OCI-LY7 (cell line): ENCODE measurements around the gene ALG8. TPM values are rescaled to one million over a fixed set of nuclear protein-coding genes. Genes with fewer than 3 reads are reported as not detected.

Experiments used
- BruUV-seq: library from RNA; stranded (reverse); fragments of 400-500 nt; replicated peaks from 2 replicates; lab custom pipeline; 2021; lab: Mats Ljungman, UMichigan
- CTCF ChIA-PET: fragments of 300-600 bp; sonication (Branson Sonifier 250); formaldehyde crosslinking; loops from one replicate; lab custom pipeline; 2022; ENCODE audit warnings: antibody characterized with exemption; ENCODE audit not compliant: unreplicated experiment; lab: Charles Lee
- POLR2A ChIA-PET: fragments of 300-600 bp; sonication (Branson Sonifier 250); formaldehyde crosslinking; loops from one replicate; lab custom pipeline; 2022; ENCODE audit warnings: antibody characterized with exemption; lab: Charles Lee
- DNase-seq: peaks from one replicate; pipeline ENCODE4 v3.0.0-alpha.2; 2015; ENCODE audit warnings: low spot score
- H2AFZ ChIP-seq: fragments of 200-600 bp; sonication (generic), shearing (Covaris generic); 2 replicates; pipeline ENCODE4 v1.6.1; 2014; ENCODE audit warnings: mild to moderate bottlenecking, antibody characterized with exemption, low read length, moderate library complexity
- H3K27ac ChIP-seq: fragments of 200-600 bp; sonication (generic); 2 replicates; pipeline ENCODE4 v1.5.1; 2014; ENCODE audit warnings: mixed run types, low read depth, mild to moderate bottlenecking, moderate library complexity, low read length, inconsistent platforms; ENCODE audit not compliant: poor library complexity, severe bottlenecking
- H3K36me3 ChIP-seq: fragments of 200-600 bp; sonication (generic); 2 replicates; pipeline ENCODE4 v1.6.1; 2014; ENCODE audit warnings: mild to moderate bottlenecking, antibody characterized with exemption, low read length, moderate library complexity, mixed read lengths; ENCODE audit not compliant: insufficient read depth
- H3K4me1 ChIP-seq: fragments of 200-600 bp; sonication (generic); 2 replicates; pipeline ENCODE4 v1.5.1; 2014; ENCODE audit warnings: mild to moderate bottlenecking, low read length; ENCODE audit not compliant: insufficient read depth, poor library complexity, severe bottlenecking
- H3K4me2 ChIP-seq: fragments of 200-600 bp; sonication (generic); 2 replicates; pipeline ENCODE4 v1.6.1; 2014; ENCODE audit warnings: mild to moderate bottlenecking, low read length
- H3K4me3 ChIP-seq: fragments of 200-600 bp; sonication (generic); 2 replicates; pipeline ENCODE4 v1.5.1; 2014; ENCODE audit warnings: mild to moderate bottlenecking, low read depth, low read length; ENCODE audit not compliant: poor library complexity, severe bottlenecking
- H3K79me2 ChIP-seq: fragments of 200-600 bp; sonication (generic); 2 replicates; pipeline ENCODE4 v1.6.1; 2016; ENCODE audit warnings: low read depth, mild to moderate bottlenecking, low read length, moderate library complexity, mixed read lengths; ENCODE audit not compliant: insufficient read depth
- H3K9me2 ChIP-seq: fragments of 200-600 bp; sonication (generic); 2 replicates; pipeline ENCODE4 v1.6.1; 2016; ENCODE audit warnings: mild to moderate bottlenecking, low read length, mixed read lengths; ENCODE audit not compliant: insufficient read depth
- H3K9me3 ChIP-seq: fragments of 200-600 bp; sonication (generic); 2 replicates; pipeline ENCODE4 v1.6.1; 2014; ENCODE audit warnings: mild to moderate bottlenecking, mixed run types, low read length, mixed read lengths
- H4K20me1 ChIP-seq: fragments of 200-600 bp; sonication (generic); 2 replicates; pipeline ENCODE4 v1.6.1; 2014; ENCODE audit warnings: mild to moderate bottlenecking, antibody characterized with exemption, low read length, moderate library complexity, mixed read lengths; ENCODE audit not compliant: insufficient read depth
- CTCF ChIP-seq: fragments of 200-600 bp; sonication (generic); conservative IDR thresholded peaks from 2 replicates; pipeline ENCODE4 v1.5.1; 2014; ENCODE audit warnings: mild to moderate bottlenecking, antibody characterized with exemption, low read length, moderate library complexity, mixed read lengths
- EZH2phosphoT487 ChIP-seq: fragments of 200-600 bp; sonication (generic); IDR thresholded peaks from 2 replicates; pipeline ENCODE4 v1.6.1; 2018; ENCODE audit warnings: low read depth, borderline replicate concordance, mild to moderate bottlenecking, mixed run types, antibody characterized with exemption, low read length, moderate library complexity, mixed read lengths
- intact Hi-C: fragments of 100-400 bp; cut with micrococcal nuclease; formaldehyde crosslinking; loops from one replicate; pipeline ENCODE4 v1.10.0; 2022; ENCODE audit not compliant: unreplicated experiment
- total RNA-seq, 2 experiments: library from RNA; depleted of rRNA in 1 of 2; stranded (reverse); fragments of >200 nt in 1 of 2; shearing (Covaris generic) in 1 of 2; gene quantifications; 2 replicates each; pipeline ENCODE4 v1.2.3, GENCODE V29; 2014 to 2022

ALG8 gene
- total RNA-seq, 2 experiments from 2014 or later: 42.5 to 66.1 TPM

GRCh38 chr11:78171951-78172350 lies 32.5 kb upstream of the ALG8 start:
- intact Hi-C loops: no loop called here
- Histone ChIP-seq H3K79me2 (no peaks in the 10 kb centered on the region), H3K27ac (no peak overlapping the region), H2AFZ (no peak overlapping the region), H3K4me2 (no peak overlapping the region), H3K9me3 (no peaks in the 10 kb centered on the region), H3K4me3 (no peak overlapping the region), H4K20me1 (no peaks in the 10 kb centered on the region), H3K9me2 (no peaks in the 10 kb centered on the region), H3K36me3 (no peaks in the 10 kb centered on the region), H3K4me1 (no peaks in the 10 kb centered on the region)
- ChIA-PET POLR2A (no interaction called here), CTCF (no interaction called here)
- no peak for DNase-seq
- BruUV-seq: no TSS peak
- TF ChIP-seq CTCF (no peak), EZH2phosphoT487 (no peak)

DNA sequence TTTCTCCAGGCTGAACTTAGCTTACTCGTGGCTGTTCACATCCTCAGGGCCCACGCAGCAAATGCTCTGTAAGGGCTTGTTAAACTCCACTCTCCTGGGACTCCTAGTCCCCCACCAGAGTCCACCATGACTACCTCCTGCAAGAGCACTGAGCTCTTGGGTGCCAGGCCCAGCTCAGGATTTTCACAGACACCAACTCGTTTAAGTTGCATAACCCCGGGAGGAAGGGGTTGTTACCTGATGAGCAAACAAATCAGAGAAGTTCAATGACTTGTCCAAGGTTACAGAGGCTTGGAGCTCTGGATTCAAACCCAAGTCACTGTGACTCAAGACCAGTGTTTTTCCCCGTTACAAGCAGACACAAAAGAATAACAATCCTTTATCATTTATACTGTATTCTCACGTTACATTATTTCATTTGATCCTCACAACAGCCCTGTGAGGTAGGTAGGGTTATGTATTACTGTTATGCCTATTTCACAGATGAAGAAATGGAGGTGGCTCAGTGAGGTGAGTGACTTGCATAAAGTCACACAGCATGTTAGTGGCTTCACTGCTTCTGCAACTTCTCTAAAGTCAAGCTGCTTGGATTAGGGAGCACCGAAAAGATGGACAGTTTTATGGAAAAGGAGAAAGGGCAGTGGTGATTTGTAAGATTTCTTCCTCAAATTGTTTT lies 31.6 kb upstream of the ALG8 start:
- Histone ChIP-seq H3K27ac (no peak overlapping the region), H3K9me3 (no peaks in the 10 kb centered on the region), H3K36me3 (no peaks in the 10 kb centered on the region), H2AFZ (no peak overlapping the region), H3K4me3 (no peak overlapping the region), H4K20me1 (no peaks in the 10 kb centered on the region), H3K4me1 (no peaks in the 10 kb centered on the region), H3K79me2 (no peaks in the 10 kb centered on the region), H3K4me2 (no peak overlapping the region), H3K9me2 (no peaks in the 10 kb centered on the region)
- TF ChIP-seq EZH2phosphoT487: no peak
- no peak for TF ChIP-seq CTCF
- ChIA-PET POLR2A (no interaction called here), CTCF (no interaction called here)
- no peak for DNase-seq
- no TSS peak for BruUV-seq
- intact Hi-C loops: no loop called here

DNA sequence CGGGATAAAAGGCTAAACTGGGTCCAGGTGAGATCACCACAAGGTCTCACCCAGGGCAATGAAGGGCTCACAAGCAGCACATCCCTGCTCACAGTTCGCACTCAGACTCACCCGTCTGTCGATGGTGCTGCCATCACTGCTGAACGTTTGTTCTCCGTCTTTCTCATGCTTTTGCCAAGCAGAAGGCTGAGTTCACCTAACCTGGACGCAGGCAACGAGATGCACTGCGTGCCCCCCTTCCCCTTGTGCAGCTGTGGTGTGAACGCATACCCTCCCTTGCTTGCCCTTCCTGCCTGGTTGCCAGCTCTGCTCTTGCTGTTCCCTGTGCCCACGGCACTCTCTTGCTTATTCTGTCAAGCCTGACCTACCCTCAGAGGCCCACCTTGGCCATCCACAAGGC lies 31.0 kb upstream of the ALG8 start:
- Histone ChIP-seq H2AFZ (no peak overlapping the region), H3K4me1 (no peaks in the 10 kb centered on the region), H3K79me2 (no peaks in the 10 kb centered on the region), H3K9me3 (no peaks in the 10 kb centered on the region), H3K4me2 (no peak overlapping the region), H3K36me3 (no peaks in the 10 kb centered on the region), H3K9me2 (no peaks in the 10 kb centered on the region), H3K27ac (no peak overlapping the region), H3K4me3 (no peak overlapping the region), H4K20me1 (no peaks in the 10 kb centered on the region)
- BruUV-seq: no TSS peak
- CTCF ChIA-PET: no interaction called here
- intact Hi-C loops: no loop called here
- no peak for DNase-seq
- TF ChIP-seq CTCF: no peak
- no peak for TF ChIP-seq EZH2phosphoT487
- POLR2A ChIA-PET: no interaction called here
